GM19023 (cell line): ENCODE data around the gene TIMM22.

Source experiments
- ATAC-seq: cut with Tn5 transposase; IDR thresholded peaks from one replicate; pipeline ENCODE4 v1.9.1; 2021; ENCODE audit warnings: mild to moderate bottlenecking, moderate library complexity; ENCODE audit not compliant: unreplicated experiment

TIMM22 gene

GRCh38 chr17:1001640-1002411, 4.9 kb downstream of the TIMM22 start:
- no peak for ATAC-seq

- no peak for ATAC-seq
Measured at GRCh38 chr17:1002412-1002753, 5.5 kb downstream of the TIMM22 start.

DNA sequence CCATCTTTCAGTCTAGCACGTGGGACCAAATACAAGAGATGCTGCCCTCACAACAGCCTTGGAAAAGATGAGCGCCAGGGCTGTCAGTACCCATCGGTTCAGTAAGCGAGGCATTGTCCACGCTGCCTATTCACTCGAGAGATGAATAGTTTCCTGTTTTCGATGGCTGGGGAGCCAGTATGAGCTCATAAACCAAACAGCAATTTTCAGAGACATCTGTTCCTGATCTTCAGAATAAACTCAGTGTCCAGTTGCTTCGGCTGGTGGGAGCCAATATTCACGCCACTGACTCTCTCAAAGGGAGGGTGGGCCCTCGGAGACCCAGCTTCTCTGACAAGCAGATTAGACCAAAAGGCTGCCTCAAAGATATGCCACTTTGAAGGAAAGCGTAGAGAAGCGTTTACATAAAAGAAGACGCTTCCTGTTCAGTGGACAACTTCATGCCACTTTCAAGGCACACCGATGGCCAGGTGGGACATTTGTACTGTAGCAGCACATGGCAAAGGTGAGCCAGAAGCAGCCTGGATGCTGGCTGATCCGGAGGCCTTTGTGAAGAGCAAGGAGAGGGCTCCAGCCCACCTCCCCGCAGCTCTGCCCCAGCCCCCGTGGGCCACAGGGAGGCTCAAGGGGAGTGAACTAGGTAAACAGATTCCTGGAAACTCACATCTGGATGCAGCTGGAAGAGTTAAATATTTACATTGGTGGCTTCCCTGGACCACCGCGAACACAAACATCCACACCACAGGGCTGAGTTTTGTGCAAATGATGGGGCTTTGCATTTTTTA, 6.0 kb downstream of the TIMM22 start:
- ATAC-seq: no peak

DNA sequence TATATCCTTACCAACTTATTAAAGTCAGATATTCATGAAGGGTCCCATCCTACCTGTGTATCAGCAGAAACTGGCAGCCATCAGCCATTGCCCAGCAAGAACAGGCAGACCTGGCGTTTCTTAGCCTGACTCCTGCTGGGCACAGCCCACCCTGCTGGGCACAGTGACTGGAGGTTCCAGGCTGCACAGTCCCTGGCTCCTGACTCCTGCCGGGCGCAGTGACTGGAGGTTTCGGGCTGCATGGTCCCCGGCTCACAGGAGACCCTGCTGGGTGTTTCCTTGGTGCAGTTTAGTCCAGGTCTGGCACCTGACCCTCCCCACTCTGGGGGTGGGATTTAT, 6.7 kb downstream of the TIMM22 start:
- no peak for ATAC-seq

- no peak for ATAC-seq
Measured at GRCh38 chr17:1003972-1004768, 7.2 kb downstream of the TIMM22 start.

DNA sequence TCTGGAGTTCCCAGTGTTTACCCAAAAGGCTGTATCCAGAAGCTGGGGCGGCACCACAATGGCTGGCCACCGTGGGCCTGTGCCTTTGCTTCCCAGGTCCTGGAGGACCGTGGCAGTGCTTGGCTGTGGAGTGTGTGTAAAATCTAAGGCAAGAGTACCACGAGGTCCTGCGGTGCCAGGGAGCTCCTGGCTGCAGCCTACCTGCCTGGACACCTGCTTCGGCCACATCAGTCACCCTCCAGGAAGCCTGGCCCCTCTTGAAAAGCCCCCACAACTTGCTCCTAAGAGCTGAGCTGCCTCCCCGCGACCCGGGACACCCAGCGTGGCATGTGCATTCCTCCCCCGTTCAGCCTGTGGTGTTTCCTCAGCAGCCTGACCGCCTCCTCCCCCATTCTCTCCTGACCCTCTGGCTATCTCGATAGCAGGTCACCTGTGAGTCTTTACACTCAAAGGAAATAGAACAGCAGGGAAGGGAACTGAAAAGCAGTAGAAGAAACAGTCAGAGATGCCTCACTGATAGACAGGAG, 7.9 kb downstream of the TIMM22 start:
- no peak for ATAC-seq

DNA sequence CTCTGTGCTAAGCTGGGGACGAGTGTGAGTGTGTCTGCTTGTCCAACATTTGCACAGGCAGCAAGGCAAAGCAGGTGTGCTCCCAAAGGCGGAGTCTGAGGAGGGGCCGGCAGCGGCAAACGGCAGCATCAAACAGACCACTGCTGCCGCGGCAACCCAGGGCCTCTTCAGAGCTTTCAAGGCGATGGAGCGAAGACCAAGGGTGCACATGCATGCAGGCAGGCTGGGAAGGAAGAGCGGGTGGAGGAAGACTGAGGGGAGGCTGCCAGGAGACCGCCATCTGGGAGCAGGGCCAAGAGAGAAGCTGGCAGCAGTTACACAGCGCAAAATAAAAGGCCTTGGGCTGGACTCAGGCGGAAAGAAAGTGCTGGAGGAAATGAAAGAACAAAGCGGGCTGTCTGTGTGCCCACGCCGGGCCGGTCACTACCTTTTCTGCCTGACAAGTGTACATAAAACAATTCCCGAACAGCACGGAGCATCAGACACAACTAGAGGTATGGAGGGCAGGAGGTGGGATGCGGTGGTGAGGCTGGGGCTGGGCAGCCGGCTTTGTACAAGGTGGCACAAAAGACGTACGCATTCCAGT, 8.5 kb downstream of the TIMM22 start:
- ATAC-seq: no peak

- ATAC-seq: no peak
Measured at GRCh38 chr17:1006054-1006453, 9.1 kb downstream of the TIMM22 start.

DNA sequence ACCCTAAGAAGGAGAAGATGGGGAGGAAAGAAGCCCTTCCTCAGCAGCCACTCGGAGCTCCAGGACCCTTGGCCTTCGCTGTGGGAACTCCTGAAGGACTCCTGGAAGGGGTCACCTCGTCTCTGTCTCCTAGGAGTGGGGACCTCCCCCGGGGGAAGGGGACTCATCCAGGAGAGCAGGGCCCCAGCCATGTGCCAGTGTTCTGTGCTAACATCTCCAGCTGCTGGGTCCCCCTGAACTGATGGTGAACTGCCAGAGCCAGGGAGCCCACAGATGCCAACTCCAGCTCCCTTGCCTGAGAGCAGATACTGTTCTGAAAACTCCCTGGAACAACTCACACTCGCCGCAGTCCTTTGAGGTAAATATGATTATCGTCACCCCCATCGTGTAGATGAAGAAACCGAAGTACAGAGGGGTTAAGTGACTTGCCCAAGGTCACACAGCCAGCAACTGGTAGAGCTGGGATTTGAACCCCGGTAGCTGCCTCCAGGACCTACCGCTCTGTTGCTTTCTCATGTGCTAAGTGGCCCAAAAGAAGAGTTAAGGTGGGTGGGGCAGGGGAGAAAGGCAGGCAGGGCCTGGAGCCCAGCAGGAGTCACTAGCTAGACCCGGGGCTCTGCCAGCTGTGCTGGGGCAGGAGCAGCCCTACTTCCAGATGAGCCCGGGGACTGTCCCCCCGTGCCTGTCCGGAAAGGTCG, 10.5 kb downstream of the TIMM22 start:
- no peak for ATAC-seq

DNA sequence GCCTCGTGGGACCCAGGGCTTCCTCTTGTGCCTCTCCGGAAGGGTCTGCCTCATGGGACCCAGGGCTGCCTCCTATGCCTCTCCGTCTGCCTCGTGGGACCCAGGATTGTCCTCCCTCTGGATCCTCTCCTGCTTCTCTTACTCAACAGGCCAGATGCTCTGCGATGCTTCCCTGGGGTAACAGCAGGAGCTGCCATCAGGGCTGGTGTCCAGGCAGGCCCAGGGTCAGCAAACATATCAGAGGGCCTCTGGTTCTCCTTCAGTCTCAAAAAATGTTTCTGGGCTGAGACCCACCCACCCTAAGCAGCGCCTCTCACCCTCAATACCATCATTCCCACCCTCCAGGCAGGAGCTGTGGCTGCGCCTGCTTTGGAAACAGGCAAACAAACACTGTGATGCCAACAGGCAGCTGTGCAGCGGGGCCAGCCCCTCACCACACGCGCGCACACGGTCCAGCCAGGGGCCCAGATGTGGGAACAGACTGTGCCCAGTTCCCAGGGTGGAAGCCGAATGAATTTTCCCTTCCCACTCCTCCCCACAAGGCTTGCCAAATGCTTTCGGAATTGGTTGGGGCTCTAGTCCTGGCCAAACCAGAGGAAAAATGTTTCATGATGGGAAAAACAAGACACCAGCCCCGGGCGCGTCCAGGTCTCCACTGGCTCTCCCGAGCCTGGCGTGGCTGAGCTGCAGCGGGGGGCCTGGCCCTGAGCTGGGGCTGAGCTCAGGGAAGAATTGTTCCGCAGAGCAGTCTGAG, 11.3 kb downstream of the TIMM22 start:
- no peak for ATAC-seq

GRCh38 chr17:1009229-1010085, 12.5 kb downstream of the TIMM22 start:
- no peak for ATAC-seq

DNA sequence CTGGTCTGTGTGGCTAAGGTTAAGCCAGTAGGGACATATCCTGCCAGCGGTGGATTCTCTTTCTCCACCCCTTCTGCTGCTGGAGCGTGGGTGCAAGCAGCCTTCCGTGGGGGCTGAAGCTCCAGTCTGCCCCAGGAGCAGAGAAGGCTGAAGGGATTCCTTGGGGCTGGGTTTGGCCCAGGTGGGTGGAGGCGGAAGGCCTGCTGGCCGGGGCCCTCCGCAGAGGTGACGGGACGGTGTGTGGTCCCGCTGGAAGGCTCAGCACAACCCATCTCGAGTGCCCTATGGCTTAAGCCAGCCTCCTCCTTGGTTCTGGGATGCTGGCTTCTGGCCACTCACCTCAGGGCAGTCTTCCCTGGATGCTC, 13.1 kb downstream of the TIMM22 start:
- no peak for ATAC-seq

DNA sequence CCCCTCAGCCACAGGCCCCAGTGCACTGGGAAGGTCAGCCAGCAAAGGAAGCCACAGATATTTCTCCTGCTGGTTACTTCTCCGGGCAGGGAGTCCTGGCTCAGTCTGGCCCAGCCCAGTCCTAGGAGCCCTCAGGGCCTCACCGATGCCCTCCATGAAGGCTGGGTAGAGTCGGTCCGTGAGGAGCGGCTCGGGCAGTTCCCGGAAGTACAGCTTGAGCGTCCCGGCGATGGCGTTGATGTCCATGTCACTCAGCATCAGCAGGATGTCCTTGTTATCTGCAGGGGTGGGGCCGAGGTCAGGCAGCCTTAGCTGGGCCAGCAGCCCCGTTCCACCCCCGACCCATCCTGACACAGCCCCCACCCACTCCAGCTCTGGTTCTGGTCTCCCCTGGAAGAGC, 13.7 kb downstream of the TIMM22 start:
- no peak for ATAC-seq

GRCh38 chr17:1011138-1011537, 14.2 kb downstream of the TIMM22 start:
- ATAC-seq: no peak

GRCh38 chr17:1011760-1012735, 15.1 kb downstream of the TIMM22 start:
- no peak for ATAC-seq

GRCh38 chr17:1012823-1013728, 16.1 kb downstream of the TIMM22 start:
- no peak for ATAC-seq

DNA sequence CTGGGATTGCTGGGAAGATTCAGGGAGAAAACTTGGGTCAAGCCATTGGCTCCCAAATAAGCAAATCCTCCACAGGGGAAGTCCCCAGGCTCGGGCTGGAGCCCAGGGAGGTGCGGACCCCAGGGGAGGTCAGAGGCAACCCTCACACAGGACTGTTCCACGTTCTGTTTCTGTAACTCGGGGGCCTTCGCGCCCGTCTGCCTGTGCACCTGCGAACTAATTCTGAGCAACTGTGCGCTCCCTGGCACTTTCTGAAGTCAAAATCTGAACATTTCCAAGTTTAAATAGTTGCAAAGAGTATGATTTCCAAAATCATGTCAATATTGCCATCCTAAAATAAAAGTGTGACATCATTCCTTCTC, 16.8 kb downstream of the TIMM22 start:
- no peak for ATAC-seq
